ENCODE results near the gene ZDHHC13.

DNA sequence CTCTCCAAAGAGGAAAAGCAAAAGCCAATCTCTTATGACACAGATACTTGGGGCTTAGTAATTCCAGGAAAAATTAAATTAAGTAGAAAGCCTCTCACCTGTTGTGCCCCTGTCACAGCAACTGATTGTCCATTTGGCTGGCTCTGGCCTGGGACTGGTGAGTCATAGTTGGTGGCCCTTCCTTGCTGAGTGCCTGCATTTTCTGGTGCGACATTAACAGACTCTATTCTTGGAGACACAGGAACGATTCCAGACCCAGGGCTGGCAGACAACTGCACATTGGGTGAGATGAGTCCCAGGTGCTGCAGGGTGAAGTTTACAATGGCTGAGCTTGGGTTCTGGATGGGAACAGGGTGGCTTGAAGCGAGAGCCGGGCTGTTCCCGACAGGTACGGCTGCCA lies 108.2 kb downstream of the ZDHHC13 start:
- TF ChIP-seq, protein P1, sequence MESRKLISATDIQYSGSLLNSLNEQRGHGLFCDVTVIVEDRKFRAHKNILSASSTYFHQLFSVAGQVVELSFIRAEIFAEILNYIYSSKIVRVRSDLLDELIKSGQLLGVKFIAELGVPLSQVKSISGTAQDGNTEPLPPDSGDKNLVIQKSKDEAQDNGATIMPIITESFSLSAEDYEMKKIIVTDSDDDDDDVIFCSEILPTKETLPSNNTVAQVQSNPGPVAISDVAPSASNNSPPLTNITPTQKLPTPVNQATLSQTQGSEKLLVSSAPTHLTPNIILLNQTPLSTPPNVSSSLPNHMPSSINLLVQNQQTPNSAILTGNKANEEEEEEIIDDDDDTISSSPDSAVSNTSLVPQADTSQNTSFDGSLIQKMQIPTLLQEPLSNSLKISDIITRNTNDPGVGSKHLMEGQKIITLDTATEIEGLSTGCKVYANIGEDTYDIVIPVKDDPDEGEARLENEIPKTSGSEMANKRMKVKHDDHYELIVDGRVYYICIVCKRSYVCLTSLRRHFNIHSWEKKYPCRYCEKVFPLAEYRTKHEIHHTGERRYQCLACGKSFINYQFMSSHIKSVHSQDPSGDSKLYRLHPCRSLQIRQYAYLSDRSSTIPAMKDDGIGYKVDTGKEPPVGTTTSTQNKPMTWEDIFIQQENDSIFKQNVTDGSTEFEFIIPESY (IDR thresholded peaks at IDR 0.05; ENCODE audit: borderline replicate concordance, low read depth): no peak
- TF ChIP-seq RAD21 (IDR thresholded peaks at IDR 0.05; ENCODE audit: low read length): no peak
- TF ChIP-seq RFX5 (IDR thresholded peaks at IDR 0.05; ENCODE audit: low read length): no peak
- TF ChIP-seq POLR2AphosphoS5 (IDR thresholded peaks at IDR 0.05; ENCODE audit: low read depth, low read length): no peak
- TF ChIP-seq EP300 (IDR thresholded peaks at IDR 0.05; ENCODE audit: borderline replicate concordance in 1 of 2, low read depth in 1 of 2, low read length in 1 of 2): no peak
- TF ChIP-seq, protein P2, sequence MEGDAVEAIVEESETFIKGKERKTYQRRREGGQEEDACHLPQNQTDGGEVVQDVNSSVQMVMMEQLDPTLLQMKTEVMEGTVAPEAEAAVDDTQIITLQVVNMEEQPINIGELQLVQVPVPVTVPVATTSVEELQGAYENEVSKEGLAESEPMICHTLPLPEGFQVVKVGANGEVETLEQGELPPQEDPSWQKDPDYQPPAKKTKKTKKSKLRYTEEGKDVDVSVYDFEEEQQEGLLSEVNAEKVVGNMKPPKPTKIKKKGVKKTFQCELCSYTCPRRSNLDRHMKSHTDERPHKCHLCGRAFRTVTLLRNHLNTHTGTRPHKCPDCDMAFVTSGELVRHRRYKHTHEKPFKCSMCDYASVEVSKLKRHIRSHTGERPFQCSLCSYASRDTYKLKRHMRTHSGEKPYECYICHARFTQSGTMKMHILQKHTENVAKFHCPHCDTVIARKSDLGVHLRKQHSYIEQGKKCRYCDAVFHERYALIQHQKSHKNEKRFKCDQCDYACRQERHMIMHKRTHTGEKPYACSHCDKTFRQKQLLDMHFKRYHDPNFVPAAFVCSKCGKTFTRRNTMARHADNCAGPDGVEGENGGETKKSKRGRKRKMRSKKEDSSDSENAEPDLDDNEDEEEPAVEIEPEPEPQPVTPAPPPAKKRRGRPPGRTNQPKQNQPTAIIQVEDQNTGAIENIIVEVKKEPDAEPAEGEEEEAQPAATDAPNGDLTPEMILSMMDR (IDR thresholded peaks at IDR 0.05): no peak
- TF ChIP-seq SMC3 (IDR thresholded peaks at IDR 0.05; ENCODE audit: low read depth, low read length): no peak
- TF ChIP-seq TAF1 (IDR thresholded peaks at IDR 0.05; ENCODE audit: borderline replicate concordance, low read depth, low read length): no peak
